Esophagus muscularis mucosa (tissue), 4 donors: ENCODE data around the gene DNAH6. TPM values are rescaled to one million over a fixed set of nuclear protein-coding genes. Genes with fewer than 3 reads are reported as not detected.

ENCODE experiments used
- DNase-seq: peaks from one replicate; pipeline ENCODE4 v3.0.0-alpha.2; 2017; ENCODE audit errors: extremely low spot score
- H3K27ac ChIP-seq, 4 donors: fragments of 200-600 bp; sonication (generic); replicated peaks in 1 of 4; 1 replicate in 3 of 4; 2 replicates in 1 of 4; pipeline ENCODE4 v1.5.1; 2016 to 2019; ENCODE audit warnings: mild to moderate bottlenecking in 1 of 4
- H3K27me3 ChIP-seq, 4 donors: fragments of 200-600 bp; sonication (generic); one replicate each; pipeline versions ENCODE4 v1.5.1 to v1.6.0; 2016 to 2019
- H3K36me3 ChIP-seq, 4 donors: fragments of 200-600 bp; sonication (generic); one replicate each; pipeline ENCODE4 v1.5.1; 2016 to 2019
- H3K4me1 ChIP-seq, 4 donors: fragments of 200-600 bp; sonication (generic); one replicate each; pipeline ENCODE4 v1.5.1; 2016 to 2019
- H3K4me3 ChIP-seq, 4 donors: fragments of 200-600 bp; sonication (generic); 1 replicate in 2 of 4; 2 replicates in 2 of 4; pipeline ENCODE4 v1.5.1; 2016 to 2019; ENCODE audit warnings: mild to moderate bottlenecking in 4 of 4, moderate library complexity in 1 of 4
- H3K9me3 ChIP-seq, 4 donors: fragments of 200-600 bp; sonication (generic); 1 replicate in 3 of 4; 2 replicates in 1 of 4; pipeline ENCODE4 v1.5.1; 2016 to 2019
- EP300 ChIP-seq: sonication (generic); formaldehyde crosslinking; IDR thresholded peaks from one replicate; pipeline ENCODE4 v1.6.1; 2017; ENCODE audit warnings: antibody characterized with exemption
- POLR2A ChIP-seq: fragments of 450-650 bp; IDR thresholded peaks from one replicate; pipeline ENCODE4 v1.6.1; 2017; ENCODE audit warnings: antibody characterized with exemption, moderate library complexity, mild to moderate bottlenecking, low read depth
- POLR2AphosphoS5 ChIP-seq, 2 donors: sonication (generic); formaldehyde crosslinking; IDR thresholded peaks; one replicate each; pipeline ENCODE4 v1.6.1; 2017; ENCODE audit warnings: antibody characterized with exemption in 2 of 2
- WGBS: methylation state at CpG from one replicate; pipeline ENCODE4 v1.1.5; 2018; 5-methylcytosine and 5-hydroxymethylcytosine counted together
- intact Hi-C: fragments of 100-400 bp; cut with DNase I; formaldehyde crosslinking; loops from one replicate; pipeline ENCODE4 v1.15.1; 2023
- total RNA-seq, 4 donors: library from RNA; depleted of rRNA; stranded (reverse); fragments of >200 nt; gene quantifications; one replicate each; pipeline versions ENCODE4 v1.1.0 to v1.2.1, GENCODE V29; 2016
- TF ChIP-seq, protein P1 (sequence below), 3 experiments: fragments of 200-600 bp in 2 of 3; fragments of 450-650 bp in 1 of 3; sonication (generic) in 2 of 3; IDR thresholded peaks; one replicate each; pipeline ENCODE4 v1.5.1; 2017 to 2019; ENCODE audit warnings: antibody characterized with exemption in 3 of 3, mild to moderate bottlenecking in 2 of 3, moderate library complexity in 1 of 3

Gene DNAH6
- total RNA-seq, 4 donors from 2014 or later = 0.11 to 0.42 (median 0.23) TPM

DNA sequence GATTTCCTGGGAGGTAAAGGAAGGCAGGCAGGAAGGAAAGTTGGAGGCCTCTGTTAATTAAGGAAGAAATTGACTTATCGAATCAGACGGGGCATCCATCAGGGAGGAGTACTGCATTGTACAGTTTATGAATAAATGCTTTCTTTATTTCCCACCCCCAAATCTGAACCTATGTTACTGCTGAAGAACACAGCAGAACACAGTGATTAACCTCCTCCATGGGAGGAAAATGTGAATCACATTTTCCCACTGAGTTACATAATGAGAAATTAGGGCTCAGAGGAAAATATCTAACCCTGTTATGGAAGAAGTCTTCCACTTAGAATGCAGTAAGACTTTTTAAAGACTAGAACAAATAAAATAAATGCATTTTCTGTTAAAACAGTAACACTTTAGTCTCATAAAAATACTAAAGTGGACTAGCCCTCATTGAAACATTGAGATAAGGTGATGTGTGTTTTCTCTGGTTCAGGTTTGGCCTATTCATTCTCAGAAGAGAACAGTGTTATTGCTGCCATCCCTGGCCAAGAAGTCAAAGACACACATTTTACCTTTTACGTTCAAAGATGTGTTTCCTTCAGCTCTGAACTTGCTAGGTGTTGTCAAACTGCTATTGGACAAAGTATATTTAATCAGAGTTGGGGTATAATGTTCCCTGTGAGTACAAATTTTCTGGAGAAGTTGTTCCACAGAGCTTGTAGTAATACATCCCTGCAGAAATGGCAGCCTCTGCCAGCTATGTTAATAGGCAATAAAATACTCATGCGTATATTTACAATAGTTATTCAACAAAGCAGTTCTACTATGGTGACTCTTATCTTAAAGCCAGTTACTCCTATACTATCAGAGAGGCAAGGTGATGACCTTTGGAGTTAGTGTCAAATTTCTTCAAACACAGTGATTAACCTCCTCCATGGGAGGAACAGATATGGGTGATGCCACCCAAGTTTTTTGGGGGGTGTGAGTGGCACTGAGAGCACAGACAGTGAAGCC is 11.1 kb downstream of the DNAH6 start:
- Histone ChIP-seq H3K4me3 (no peak overlapping the region), H3K4me1 (peaks cover 0 to 12% (median 10%) of the 10 kb centered on the region in 4 donors), H3K27me3 (no peaks in the 10 kb centered on the region), H3K36me3 (no peaks in the 10 kb centered on the region), H3K27ac (no peak overlapping the region), H3K9me3 (no peaks in the 10 kb centered on the region)
- DNase-seq = no peak
- intact Hi-C loops = no loop called here
- TF ChIP-seq POLR2AphosphoS5 (IDR thresholded peaks at IDR 0.05) = no peak
- TF ChIP-seq, protein P1, sequence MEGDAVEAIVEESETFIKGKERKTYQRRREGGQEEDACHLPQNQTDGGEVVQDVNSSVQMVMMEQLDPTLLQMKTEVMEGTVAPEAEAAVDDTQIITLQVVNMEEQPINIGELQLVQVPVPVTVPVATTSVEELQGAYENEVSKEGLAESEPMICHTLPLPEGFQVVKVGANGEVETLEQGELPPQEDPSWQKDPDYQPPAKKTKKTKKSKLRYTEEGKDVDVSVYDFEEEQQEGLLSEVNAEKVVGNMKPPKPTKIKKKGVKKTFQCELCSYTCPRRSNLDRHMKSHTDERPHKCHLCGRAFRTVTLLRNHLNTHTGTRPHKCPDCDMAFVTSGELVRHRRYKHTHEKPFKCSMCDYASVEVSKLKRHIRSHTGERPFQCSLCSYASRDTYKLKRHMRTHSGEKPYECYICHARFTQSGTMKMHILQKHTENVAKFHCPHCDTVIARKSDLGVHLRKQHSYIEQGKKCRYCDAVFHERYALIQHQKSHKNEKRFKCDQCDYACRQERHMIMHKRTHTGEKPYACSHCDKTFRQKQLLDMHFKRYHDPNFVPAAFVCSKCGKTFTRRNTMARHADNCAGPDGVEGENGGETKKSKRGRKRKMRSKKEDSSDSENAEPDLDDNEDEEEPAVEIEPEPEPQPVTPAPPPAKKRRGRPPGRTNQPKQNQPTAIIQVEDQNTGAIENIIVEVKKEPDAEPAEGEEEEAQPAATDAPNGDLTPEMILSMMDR (IDR thresholded peaks at IDR 0.05) = no peak
- TF ChIP-seq EP300 = no peak
- no peak for TF ChIP-seq POLR2A
- 67% methylated on average over 4 of the region's 4 CpGs for WGBS

DNA sequence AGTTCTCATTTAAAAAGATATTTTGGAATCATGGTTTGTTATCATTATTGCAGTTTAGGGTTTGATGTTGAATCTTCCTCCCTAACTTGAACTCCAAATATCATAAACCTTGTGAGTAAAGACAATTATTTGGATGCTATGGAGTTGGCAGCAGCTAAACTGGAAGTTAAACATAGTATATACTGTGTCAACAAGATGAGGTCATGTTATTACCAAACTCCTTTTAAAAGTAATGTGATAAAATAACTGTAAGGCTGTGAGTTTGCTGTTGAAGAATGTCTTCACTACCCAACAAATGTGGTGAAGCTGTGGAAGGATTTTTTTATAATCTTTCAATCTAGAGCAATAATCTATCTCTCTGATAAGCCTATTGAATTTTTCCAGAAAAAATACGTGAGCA is 16.0 kb downstream of the DNAH6 start:
- H3K4me1 ChIP-seq = peaks cover 0 to 2% (median under 1%) of the 10 kb centered on the region in 4 donors
- H3K27me3 ChIP-seq = no peaks in the 10 kb centered on the region
- intact Hi-C loops = no loop called here
- H3K9me3 ChIP-seq = no peaks in the 10 kb centered on the region
- no peak overlapping the region for H3K4me3 ChIP-seq
- H3K27ac ChIP-seq = no peak overlapping the region
- no peak for DNase-seq
- TF ChIP-seq POLR2A (no peak), POLR2AphosphoS5 (IDR thresholded peaks at IDR 0.05) (no peak), EP300 (no peak)
- TF ChIP-seq, protein P1 (IDR thresholded peaks at IDR 0.05) = no peak
- WGBS = 69% methylated on average over 1 of the region's 1 CpG
- no peaks in the 10 kb centered on the region for H3K36me3 ChIP-seq

DNA sequence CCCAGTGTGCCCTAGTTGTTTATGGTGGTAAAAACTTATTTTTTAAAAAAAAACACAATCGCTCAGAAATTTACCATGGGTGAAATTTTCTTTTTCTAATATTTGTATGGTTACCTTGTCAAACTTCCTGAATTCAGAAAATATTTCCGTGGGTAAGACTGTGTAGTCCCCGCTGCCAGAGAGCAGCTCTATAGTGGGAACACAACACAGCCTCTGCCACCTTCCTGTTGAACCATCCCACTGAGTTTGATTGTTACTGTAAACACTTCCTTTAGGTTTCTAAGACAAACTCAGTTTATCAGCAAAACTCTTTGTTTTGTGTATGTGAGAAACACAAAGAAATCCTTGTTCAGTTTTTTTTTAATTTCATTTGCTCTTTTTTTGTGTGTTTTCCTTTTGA is 17.9 kb downstream of the DNAH6 start:
- no peaks in the 10 kb centered on the region for H3K9me3 ChIP-seq
- no peaks in the 10 kb centered on the region for H3K4me1 ChIP-seq
- no peaks in the 10 kb centered on the region for H3K27me3 ChIP-seq
- no peak overlapping the region for H3K4me3 ChIP-seq
- no peak for DNase-seq
- whole genome bisulfite sequencing = 58% methylated on average over 3 of the region's 3 CpGs
- H3K36me3 ChIP-seq = no peaks in the 10 kb centered on the region
- H3K27ac ChIP-seq = no peak overlapping the region
- intact Hi-C loops = no loop called here
- TF ChIP-seq POLR2AphosphoS5 (IDR thresholded peaks at IDR 0.05) (no peak), POLR2A (no peak), EP300 (no peak)
- TF ChIP-seq, protein P1 (IDR thresholded peaks at IDR 0.05) = no peak

DNA sequence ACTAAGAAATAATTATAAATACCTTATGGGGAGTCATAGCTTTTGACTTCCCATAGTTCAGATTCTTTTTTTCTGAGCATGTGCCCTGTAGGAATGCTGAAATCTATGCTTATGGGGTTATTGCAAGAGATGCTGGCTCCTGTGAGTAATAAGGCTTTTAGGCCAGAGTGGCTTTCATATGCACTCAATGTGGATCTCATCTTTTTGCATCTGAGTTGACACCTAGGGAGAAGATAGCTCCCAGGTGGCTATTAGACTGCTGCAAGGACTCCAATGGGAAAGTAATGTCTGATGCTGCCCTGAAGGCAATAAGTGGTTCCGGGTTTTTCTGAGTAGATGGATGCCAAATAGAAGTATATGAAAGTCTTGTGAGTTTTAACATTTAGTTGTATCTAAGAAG is 21.0 kb downstream of the DNAH6 start:
- 59% methylated on average over 1 of the region's 1 CpG for WGBS
- Histone ChIP-seq H3K27me3 (no peaks in the 10 kb centered on the region), H3K36me3 (no peaks in the 10 kb centered on the region), H3K4me3 (no peak overlapping the region), H3K4me1 (no peaks in the 10 kb centered on the region), H3K27ac (no peak overlapping the region), H3K9me3 (no peaks in the 10 kb centered on the region)
- DNase-seq = no peak
- no peak for TF ChIP-seq EP300
- TF ChIP-seq POLR2AphosphoS5 (IDR thresholded peaks at IDR 0.05) = no peak
- TF ChIP-seq POLR2A = no peak
- TF ChIP-seq, protein P1 (IDR thresholded peaks at IDR 0.05) = no peak
- intact Hi-C loops = no loop called here
